CD4-positive, alpha-beta T cell treated with Interleukin-17A for 4 hours (primary cell): ENCODE measurements around the gene METTL23.
A peak's percentile ranks its signal among the peaks of the same experiment; 100 is the strongest.

ENCODE experiments used
- DNase-seq: peaks from one replicate; pipeline ENCODE4 v3.0.0-alpha.2; 2020; ENCODE audit warnings: mixed read lengths

METTL23 gene

GRCh38 chr17:76726776-76727718 lies at the start of gene METTL23:
Gene METTL23 (plus strand): TSS chr17:76726839. CDS start chr17:76729711, 2,872 bp downstream.
- peak; percentile 86 for DNase-seq

GRCh38 chr17:76677406-76677805 lies 49.2 kb upstream of the METTL23 start:
- DNase-seq = no peak

DNA sequence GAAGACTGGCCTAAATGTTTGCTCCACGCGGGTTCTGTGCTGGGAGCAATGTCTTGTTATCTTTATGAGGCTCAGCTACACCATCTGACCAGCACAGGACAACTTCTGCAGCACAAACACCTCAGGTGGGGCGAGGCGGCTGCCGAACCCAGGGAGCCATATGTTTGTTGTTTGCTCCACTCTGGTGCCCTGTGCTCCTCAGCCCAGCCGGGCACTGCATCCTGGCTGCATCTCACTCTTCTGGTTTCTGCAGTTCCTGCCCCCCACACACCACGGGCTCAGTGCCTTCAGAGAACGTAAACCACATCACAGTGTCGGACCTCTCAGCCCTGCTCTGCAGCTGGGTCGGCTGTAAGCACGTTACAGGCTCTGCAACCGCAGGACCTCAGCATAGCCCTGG lies 48.3 kb upstream of the METTL23 start:
- DNase-seq = peak; percentile 63

DNA sequence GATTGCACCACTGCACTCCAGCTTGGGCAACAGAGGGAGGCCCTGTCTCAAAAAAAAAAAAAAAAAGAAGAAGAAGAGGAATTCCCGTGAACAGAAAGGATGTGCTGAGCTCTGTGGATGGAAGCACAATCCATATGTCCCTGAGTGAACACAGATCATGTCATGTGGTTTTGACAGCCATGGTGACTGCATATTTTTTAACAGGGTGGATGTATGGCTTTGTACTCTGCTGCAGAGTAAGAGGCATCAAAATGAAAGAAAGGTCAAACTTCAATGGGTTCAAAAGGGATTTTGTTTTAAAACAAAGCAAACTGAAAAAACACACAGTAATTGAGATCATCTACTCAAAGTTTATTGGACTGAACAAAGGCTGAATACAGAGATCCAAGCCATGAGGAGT lies 47.4 kb upstream of the METTL23 start:
- DNase-seq = no peak

DNA sequence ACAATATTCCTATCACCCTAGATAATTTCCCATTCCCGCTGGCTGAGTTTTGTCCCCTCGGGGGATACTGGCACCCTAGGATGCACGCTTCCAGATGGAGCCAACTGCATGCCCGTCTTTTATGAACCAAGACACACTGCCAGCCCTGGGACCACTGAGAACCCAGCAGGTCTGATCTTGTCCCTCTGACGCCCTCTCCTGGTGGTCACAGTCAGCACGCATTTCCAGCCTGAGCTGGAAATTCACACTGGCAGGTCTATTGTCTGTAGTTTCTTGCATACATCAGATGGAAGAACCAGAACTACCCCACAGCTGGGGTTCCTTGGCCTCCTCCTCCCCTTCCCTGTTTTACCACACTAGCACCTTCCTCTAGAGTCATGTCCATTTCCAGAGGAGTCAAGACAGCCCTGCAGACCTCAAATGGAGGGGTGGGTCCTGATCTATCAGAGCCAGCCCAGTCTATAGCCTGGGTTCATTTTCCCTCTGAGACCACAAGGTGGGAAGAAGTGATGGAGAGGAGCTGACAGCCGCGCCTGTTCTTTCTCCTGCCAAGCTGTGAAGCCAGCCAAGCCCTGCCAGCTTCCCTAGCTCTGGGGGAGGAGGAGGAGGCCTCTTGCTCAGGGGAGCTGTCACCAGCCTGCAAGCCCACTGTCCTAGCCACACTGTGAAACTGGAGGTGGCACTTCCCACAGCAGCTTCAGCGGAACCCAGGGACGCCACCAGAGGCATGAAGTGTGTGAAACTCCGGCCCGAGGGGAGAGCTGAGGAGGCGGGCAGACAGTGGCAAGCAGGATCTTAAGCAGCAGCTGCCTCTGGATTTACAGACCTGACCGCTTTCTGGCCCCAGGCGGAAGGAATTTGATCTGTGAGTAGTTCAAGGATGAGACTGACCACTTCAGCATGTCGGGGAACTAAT lies 45.2 kb upstream of the METTL23 start:
- peak; percentile 86 for DNase-seq

DNA sequence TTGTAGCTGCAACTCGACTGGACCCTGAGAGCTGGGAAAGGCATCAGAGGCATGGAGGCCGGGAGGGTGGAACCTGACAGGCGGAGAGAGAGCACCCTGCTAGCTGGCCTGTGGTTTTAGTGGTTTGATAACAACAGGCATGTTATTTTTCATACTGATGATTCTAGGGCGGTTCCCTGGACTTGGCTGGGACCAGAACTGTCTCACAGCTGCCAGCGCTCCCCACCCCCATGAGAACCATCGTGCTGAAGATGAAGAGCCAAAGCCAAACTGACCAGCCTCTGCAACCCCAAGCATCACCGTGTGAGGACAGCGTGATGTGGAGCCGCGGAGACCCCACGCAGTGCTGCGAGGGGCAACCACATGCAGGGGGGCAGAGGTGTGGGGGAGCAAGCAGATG lies 44.3 kb upstream of the METTL23 start:
- DNase-seq = no peak

- DNase-seq = no peak
Measured at GRCh38 chr17:76683011-76683755, 43.5 kb upstream of the METTL23 start.

DNA sequence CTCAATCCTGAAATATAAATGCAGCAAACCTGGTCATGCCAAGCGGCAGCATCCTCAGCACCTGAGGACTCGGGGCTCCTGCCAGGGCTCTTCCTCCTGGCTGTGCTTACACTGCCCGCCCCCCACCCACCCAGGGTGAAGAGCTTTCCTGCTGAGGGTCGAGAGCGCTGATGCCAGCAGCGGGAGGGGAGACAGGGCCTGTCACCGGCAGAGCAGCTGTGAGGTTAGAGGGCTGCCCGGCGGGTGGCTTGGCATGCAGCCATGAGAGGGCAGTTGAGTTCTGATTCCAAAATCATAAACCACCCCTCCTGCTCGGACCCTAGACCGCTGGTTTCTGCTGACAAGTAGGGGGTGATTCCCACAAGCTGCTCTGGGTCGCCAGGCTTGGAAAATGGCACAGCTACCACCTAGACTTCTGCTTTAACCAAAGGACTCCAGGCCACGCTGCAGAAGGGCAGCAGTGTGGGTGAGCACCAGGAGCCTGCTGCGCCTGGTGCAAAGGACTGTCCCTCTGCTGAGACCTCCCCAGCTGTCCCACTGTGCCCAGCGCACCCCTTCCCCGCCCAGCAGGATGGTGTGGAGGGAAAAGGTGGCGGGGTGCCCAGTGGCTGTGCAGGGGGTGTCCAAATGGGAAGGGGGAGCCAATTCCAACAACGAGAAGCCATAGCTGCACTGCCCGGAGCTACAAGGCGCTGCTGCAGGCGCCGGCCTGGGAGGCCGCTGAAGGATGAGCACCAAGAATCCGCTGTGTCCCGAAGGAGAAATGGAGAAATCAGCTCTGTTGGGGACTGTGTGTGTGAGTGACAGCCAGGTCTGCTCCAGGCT lies 42.5 kb upstream of the METTL23 start:
- DNase-seq = no peak

DNA sequence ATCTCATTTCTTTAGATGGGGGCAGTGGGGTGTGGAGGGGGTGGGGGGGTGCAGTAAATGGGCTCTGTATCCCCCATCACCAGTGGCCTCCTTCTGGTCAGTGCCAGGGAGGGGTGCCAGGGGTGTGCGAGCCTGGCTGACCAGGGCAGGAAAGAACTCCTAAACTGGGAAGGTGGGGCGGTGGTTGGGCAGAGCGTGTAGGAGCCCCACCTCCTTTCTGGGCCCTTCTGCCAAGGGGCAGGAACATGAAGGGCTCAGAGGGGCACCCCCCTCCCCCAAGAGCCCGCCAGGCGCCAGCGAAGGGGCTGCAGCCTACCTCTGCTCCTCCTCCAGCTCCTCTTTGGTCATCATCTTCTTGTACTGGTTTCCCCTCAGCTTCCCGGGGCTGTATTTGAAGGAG lies 41.9 kb upstream of the METTL23 start:
- no peak for DNase-seq

- DNase-seq = no peak
Measured at GRCh38 chr17:76685366-76685765, 41.3 kb upstream of the METTL23 start.

GRCh38 chr17:76685846-76686245 lies 40.8 kb upstream of the METTL23 start:
- no peak for DNase-seq

DNA sequence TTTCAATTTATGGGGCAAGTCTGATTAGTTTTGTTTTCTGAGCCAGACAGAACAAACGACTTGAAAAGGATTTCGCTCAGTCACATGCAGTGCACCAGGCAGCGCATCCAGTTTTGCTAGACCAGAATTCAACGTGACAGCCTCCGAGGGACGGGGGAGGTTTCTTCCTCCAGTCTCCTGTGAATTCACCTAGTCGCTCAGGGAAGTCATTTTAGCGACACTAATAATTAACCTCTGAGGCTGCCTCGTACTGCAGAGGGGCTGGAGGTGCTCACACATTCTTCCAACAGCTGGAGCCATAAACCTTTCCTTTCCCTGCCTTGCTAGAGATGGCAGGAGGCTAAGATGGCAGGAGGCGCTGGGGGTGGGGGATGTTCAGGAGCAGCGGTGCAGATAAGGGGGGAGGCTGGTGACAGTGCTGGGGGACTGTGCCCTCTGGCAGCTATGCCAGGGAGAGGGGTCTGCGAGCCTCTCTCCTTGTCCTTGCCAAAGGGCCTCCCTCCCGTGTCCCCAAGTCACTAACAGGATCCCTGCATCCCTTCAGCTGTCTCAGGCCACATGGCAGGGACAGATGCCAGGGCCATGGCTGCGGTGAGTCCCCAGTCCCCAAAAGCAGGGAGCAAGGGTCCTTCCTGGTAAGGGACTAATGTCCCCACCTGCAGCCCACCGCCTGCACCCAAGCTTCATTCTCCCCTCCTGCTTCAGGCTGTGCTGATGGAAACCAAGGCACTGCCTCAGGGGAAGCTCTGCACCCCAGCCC lies 39.9 kb upstream of the METTL23 start:
- no peak for DNase-seq

- no peak for DNase-seq
Measured at GRCh38 chr17:76687298-76688164, 39.1 kb upstream of the METTL23 start.

DNA sequence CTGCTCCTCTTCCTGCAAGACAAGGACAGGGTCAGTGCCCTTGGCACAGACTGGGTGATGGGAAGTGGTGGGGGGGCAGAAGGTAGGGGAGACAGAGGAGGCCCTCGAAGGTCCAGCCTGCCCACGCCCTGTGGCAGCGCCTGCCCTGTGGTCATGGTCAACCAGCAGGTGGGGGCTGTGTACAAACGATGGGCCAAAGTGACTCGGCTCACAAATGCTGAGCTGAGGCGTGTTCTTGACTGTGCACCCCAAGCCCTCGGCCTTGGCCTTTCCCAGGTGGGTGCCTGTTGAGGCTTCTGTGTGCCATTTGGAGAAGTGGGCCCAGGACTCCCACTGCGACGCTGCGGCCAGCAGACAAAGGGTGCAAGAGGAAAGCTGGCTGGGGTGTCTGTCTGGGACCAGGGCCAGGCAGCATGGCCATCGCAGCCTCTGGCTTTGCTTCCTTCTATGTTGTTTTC lies 38.4 kb upstream of the METTL23 start:
- no peak for DNase-seq

- DNase-seq = no peak
Measured at GRCh38 chr17:76689859-76690258, 36.8 kb upstream of the METTL23 start.

DNA sequence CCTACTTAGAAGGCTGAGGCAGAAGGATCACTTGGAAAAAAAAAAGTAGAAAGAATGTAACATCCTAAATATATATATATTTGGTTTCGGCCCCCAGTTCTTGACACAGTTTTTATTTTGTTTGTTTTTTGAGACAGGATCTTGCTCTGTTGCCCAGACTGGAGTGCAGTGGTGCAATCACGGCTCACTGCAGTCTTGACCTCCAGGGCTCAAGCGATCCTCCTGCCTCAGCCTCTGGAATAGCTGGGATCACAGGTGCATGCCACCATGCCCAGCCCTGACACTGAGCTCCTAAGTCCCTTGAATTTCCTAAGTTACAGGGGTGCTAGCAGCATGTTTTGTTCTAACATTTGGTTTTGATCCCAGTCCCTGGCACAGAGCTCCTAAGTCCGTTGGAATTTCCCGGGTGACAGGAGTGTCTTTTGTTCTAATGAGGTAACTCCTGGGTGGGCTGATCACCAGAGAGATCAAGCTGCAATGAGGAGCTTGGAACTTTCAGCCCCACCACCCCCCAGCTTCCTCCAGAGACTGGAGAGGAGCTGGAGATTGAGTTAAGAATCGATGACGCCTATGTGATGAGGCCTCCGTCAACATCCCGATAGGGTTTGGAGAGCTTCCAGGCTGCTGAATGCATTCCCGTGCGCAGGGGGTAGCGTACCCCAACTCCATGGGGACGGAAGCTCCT lies 35.9 kb upstream of the METTL23 start:
- no peak for DNase-seq

- DNase-seq = no peak
Measured at GRCh38 chr17:76691379-76692191, 35.1 kb upstream of the METTL23 start.

DNA sequence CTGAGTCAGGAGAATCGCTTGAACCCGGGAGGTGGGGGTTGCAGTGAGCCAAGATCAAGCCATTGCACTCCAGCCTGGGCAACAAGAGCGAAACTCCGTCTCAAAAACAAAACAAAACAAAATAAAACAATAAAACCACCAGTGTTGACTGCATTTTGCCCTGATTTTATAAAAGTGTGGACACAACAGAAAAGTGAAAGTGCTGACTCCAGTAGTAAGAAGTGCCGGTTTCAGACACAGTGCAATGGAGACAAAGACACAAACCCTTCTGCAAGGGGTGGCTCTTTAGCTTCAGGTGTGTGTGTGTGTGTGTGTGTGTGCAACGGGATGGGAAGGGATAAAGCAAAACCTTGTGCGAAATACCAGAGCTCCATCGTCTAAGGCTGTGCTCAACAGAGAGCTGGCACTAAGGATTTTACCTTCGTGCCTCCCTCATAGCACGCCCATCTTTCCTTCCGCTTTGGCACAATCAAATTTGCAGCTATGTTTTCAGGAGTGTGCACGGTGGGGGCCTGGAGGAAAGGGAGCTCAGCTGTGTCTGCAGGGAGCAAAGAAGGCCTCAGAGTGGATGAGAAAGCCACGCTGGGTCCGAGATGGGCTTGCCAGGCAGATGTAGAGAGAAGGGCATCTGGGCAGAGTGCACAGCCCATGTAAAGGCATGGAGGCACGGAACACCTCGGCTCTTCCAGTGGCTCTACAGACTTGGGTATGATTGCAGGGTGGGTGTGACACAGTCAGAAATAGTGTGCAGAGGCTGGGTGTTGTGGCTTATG lies 31.4 kb upstream of the METTL23 start:
- no peak for DNase-seq
